Smooth muscle cell (in vitro differentiated cells): ENCODE results near the gene BCL10. TPM values are rescaled to one million over a fixed set of nuclear protein-coding genes. Genes with fewer than 3 reads are reported as not detected.

Experiments used
- DNase-seq: peaks from one replicate; lab custom pipeline; 2025; ENCODE audit not compliant: unreplicated experiment; lab: John Stamatoyannopoulos, UW
- H2AFZ ChIP-seq: fragments of 200-600 bp; sonication (generic); 2 replicates; pipeline ENCODE4 v1.6.0; 2016; ENCODE audit warnings: antibody characterized with exemption, low read depth, mild to moderate bottlenecking
- H3F3A ChIP-seq: fragments of 200-600 bp; sonication (generic); 2 replicates; pipeline ENCODE4 v1.6.0; 2017; ENCODE audit warnings: antibody characterized with exemption, low read depth
- H3K27ac ChIP-seq: fragments of 200-600 bp; sonication (generic); 2 replicates; pipeline ENCODE4 v1.5.1; 2016; ENCODE audit warnings: low read depth, mild to moderate bottlenecking
- H3K27me3 ChIP-seq: fragments of 200-600 bp; sonication (generic); 2 replicates; pipeline ENCODE4 v1.6.1; 2016; ENCODE audit warnings: low read depth, mild to moderate bottlenecking
- H3K36me3 ChIP-seq: fragments of 200-600 bp; sonication (generic); 2 replicates; pipeline ENCODE4 v1.5.1; 2016; ENCODE audit warnings: low read depth
- H3K4me1 ChIP-seq: fragments of 200-600 bp; sonication (generic); 2 replicates; pipeline ENCODE4 v1.5.1; 2016; ENCODE audit warnings: low read depth
- H3K4me2 ChIP-seq: fragments of 200-600 bp; sonication (generic); 2 replicates; pipeline ENCODE4 v1.6.0; 2016; ENCODE audit warnings: mild to moderate bottlenecking
- H3K4me3 ChIP-seq: fragments of 200-600 bp; sonication (generic); 2 replicates; pipeline ENCODE4 v1.5.1; 2016; ENCODE audit warnings: mild to moderate bottlenecking
- H3K79me2 ChIP-seq: fragments of 200-600 bp; sonication (generic); 2 replicates; pipeline ENCODE4 v1.6.0; 2016; ENCODE audit warnings: low read depth, mild to moderate bottlenecking
- H3K9ac ChIP-seq: fragments of 200-600 bp; sonication (generic); 2 replicates; pipeline ENCODE4 v1.6.0; 2016; ENCODE audit warnings: low read depth
- H3K9me3 ChIP-seq: fragments of 200-600 bp; sonication (generic); replicated peaks from 2 replicates; pipeline ENCODE4 v1.5.1; 2016; ENCODE audit warnings: low read depth
- H4K20me1 ChIP-seq: fragments of 200-600 bp; sonication (generic); 2 replicates; pipeline ENCODE4 v1.6.0; 2016; ENCODE audit warnings: low read depth
- WGBS: methylation state at CpG from one replicate; pipeline ENCODE4 v1.1.7; 2016; ENCODE audit warnings: low lambda C conversion rate; 5-methylcytosine and 5-hydroxymethylcytosine counted together
- polyA plus RNA-seq: library from polyadenylated mRNA; unstranded; fragments of >200 nt; fragmentation: Nextera tagmentation; extraction: Ambion mirVana; gene quantifications from 2 replicates; pipeline ENCODE4 v1.2.1, GENCODE V29; 2016
- total RNA-seq: library from RNA; depleted of rRNA; stranded (reverse); fragments of >200 nt; gene quantifications from 2 replicates; pipeline ENCODE4 v1.2.3, GENCODE V29; 2014
- TF ChIP-seq, protein P1 (sequence below): fragments of 200-600 bp; sonication (generic); IDR thresholded peaks from 2 replicates; pipeline ENCODE4 v1.5.1; 2017; ENCODE audit warnings: borderline replicate concordance, mild to moderate bottlenecking, antibody characterized with exemption; ENCODE audit not compliant: insufficient read depth, poor library complexity, severe bottlenecking

The BCL10 gene
- total and polyA plus RNA-seq, 2 experiments from 2014 or later = 21.4 to 34.3 TPM

DNA sequence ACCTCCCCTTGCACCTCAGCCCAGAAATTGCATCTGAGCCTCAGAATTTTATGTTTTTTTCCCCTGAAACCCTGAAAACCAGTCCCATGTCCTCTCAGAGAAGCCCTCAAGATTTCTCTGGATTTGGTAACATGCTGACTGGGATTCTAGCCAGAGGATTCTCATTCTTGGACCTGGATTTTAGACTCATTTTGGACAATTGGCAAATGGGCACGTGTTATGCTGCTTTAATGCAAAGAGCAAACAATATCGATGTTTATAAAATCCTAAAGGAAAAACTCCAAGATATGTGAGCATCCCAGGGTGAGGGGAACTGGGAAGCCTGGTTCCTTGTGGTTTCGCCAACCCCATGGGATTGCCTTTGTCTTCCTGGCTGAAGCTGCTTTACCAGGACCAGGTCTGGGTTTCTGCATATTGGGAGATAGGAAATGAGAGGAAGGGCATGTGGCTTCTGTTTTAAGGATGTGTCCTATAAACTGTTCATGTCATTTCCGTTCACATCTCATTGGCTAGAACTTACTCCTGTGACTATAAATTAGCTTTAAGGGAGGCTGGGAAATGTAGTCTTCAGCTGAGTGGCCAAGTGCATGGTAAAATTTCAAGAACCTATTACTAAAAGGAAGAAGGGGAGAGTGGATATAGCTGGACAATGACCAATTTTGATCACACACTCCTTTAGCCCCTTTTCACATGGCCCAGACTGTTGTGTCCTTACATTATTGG, 27.2 kb upstream of the BCL10 start:
- Histone ChIP-seq H3K27ac (no peak overlapping the region), H3K79me2 (no peaks in the 10 kb centered on the region), H3K27me3 (no peaks in the 10 kb centered on the region), H3F3A (peaks cover 8% of the 10 kb centered on the region), H4K20me1 (no peaks in the 10 kb centered on the region), H3K9ac (no peak overlapping the region), H3K4me1 (peaks cover under 1% of the 10 kb centered on the region), H2AFZ (no peak overlapping the region), H3K36me3 (no peaks in the 10 kb centered on the region), H3K9me3 (no peaks in the 10 kb centered on the region), H3K4me2 (no peak overlapping the region), H3K4me3 (no peak overlapping the region)
- no peak for DNase-seq
- WGBS = 93% methylated on average over 4 of the region's 4 CpGs
- TF ChIP-seq, protein P1, sequence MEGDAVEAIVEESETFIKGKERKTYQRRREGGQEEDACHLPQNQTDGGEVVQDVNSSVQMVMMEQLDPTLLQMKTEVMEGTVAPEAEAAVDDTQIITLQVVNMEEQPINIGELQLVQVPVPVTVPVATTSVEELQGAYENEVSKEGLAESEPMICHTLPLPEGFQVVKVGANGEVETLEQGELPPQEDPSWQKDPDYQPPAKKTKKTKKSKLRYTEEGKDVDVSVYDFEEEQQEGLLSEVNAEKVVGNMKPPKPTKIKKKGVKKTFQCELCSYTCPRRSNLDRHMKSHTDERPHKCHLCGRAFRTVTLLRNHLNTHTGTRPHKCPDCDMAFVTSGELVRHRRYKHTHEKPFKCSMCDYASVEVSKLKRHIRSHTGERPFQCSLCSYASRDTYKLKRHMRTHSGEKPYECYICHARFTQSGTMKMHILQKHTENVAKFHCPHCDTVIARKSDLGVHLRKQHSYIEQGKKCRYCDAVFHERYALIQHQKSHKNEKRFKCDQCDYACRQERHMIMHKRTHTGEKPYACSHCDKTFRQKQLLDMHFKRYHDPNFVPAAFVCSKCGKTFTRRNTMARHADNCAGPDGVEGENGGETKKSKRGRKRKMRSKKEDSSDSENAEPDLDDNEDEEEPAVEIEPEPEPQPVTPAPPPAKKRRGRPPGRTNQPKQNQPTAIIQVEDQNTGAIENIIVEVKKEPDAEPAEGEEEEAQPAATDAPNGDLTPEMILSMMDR = no peak

DNA sequence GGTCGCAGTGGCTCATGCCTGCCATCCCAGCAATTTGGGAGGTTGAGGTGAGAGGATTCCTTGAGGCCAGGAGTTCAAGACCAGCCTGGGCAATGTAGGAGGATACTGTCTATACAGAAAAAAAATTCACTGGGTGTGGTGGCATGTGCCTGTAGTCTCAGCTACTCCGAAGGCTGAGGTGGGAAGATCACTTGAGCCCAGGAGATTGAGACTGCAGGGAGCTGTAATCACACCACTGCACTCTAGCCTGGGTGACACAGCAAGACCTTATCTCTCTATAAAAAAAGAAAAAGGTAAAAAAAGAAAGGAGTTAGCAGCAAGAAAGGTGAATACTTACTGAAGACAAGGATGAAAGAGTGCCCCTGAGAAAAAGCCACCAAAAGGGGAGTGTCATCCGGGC, 23.7 kb upstream of the BCL10 start:
- 76% methylated on average over 3 of the region's 3 CpGs for WGBS
- H3K4me2 ChIP-seq = no peak overlapping the region
- no peaks in the 10 kb centered on the region for H3K36me3 ChIP-seq
- H3K9ac ChIP-seq = no peak overlapping the region
- peaks cover 13% of the 10 kb centered on the region for H3F3A ChIP-seq
- H3K4me1 ChIP-seq = peaks cover 16% of the 10 kb centered on the region
- no peaks in the 10 kb centered on the region for H3K9me3 ChIP-seq
- H4K20me1 ChIP-seq = no peaks in the 10 kb centered on the region
- H3K27ac ChIP-seq = no peak overlapping the region
- no peaks in the 10 kb centered on the region for H3K27me3 ChIP-seq
- no peak overlapping the region for H2AFZ ChIP-seq
- TF ChIP-seq, protein P1 = no peak
- no peaks in the 10 kb centered on the region for H3K79me2 ChIP-seq
- DNase-seq = no peak
- no peak overlapping the region for H3K4me3 ChIP-seq

DNA sequence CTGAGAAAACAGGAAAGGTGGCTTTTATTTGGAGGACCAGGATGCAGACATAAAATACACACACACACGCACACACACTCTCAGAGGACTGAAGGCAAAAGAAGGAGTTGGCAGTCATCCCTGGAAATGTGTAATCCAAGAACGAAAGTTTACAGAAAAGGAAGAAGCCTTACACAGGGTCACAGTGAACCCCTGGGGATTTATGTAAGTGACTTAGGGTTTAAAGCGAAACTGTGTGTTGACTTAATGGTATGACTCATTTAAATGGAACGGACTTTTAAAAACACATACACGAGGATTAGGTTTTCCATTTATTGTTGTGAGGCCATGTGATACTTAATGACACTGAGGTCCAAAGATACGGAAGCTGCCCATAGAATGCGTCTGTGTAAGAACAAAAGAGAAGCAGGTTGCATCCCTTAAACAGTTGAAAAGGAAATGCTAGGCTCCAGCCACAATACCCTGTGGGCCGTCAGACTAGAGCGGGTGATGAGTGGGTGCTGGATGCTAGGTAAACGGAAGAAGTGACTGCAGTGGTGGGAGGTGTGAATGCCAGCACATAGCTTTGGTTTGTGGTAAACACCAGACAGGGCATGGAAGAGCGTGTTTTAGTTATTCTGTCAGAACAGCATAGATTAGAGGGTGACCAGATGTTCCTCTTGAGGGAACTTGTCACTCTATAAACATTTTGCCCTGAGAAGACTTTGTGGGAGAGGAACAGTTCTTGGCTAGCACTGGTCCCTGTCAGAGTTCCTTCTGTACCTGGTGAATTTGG, 21.6 kb upstream of the BCL10 start:
- Histone ChIP-seq H3K36me3 (no peaks in the 10 kb centered on the region), H4K20me1 (no peaks in the 10 kb centered on the region), H3K27me3 (no peaks in the 10 kb centered on the region), H2AFZ (no peak overlapping the region), H3K9ac (peak overlapping the region; percentile 17), H3F3A (peaks cover 13% of the 10 kb centered on the region), H3K4me2 (peak overlapping the region; percentile 69), H3K4me1 (peaks cover 16% of the 10 kb centered on the region), H3K79me2 (no peaks in the 10 kb centered on the region), H3K4me3 (peak overlapping the region; percentile 9), H3K27ac (peak overlapping the region; percentile 79), H3K9me3 (no peaks in the 10 kb centered on the region)
- TF ChIP-seq, protein P1 = no peak
- peak; percentile 5 for DNase-seq
- 5% methylated on average over 11 of the region's 11 CpGs for WGBS
